K562 (cell line): ENCODE data around the gene TRMT44. TPM values are rescaled to one million over a fixed set of nuclear protein-coding genes. Genes with fewer than 3 reads are reported as not detected.

Experiments used
- ATAC-seq: fragments of 200-7000 bp; cut with Tn5 transposase; 3 replicates; pipeline ENCODE4 v1.9.1; 2020; ENCODE audit warnings: moderate library complexity
- BruUV-seq: library from RNA; stranded (reverse); fragments of 400-500 nt; replicated peaks from 2 replicates; lab custom pipeline; 2021; lab: Mats Ljungman, UMichigan
- CTCF ChIA-PET: fragments of 300-600 bp; formaldehyde crosslinking; extraction: SDS; loops from one replicate; lab custom pipeline; 2021; ENCODE audit warnings: low intra/inter-chr PET ratio; lab: Yijun Ruan, JAX
- POLR2A ChIA-PET: fragments of 300-600, 350-650 bp; sonication (Branson Sonifier 250); formaldehyde crosslinking; extraction: SDS; loops from one replicate; lab custom pipeline; 2021; ENCODE audit warnings: antibody characterized with exemption, inconsistent platforms; lab: Yijun Ruan, JAX
- DNase-seq, 4 experiments: peaks; one replicate each; pipeline versions ENCODE4 v3.0.0 to v3.0.0-alpha.2; 2011 to 2018; ENCODE audit warnings: low spot score in 3 of 4, mixed read lengths in 3 of 4; ENCODE audit errors: extremely low read depth in 1 of 4
- FAIRE-seq: peaks from 2 replicates; lab custom pipeline; 2011; peaks lifted over from hg19 to GRCh38; lab: Jason Lieb, UNC
- H2AFZ ChIP-seq: 2 replicates; pipeline ENCODE4 v1.6.0; 2011; ENCODE audit warnings: low read depth, low read length, control low read depth, inconsistent platforms
- H3K27ac ChIP-seq: fragments of 200-600 bp; 3 replicates; pipeline ENCODE4 v1.8.0; 2011; ENCODE audit warnings: low read depth, mild to moderate bottlenecking, control low read depth, inconsistent platforms, low read length, moderate library complexity, mixed read lengths; ENCODE audit errors: extremely low read depth
- H3K27me3 ChIP-seq, 2 experiments: fragments of 300-600 bp in 1 of 2; 2 replicates in 1 of 2; 3 replicates in 1 of 2; pipeline versions ENCODE4 v1.6.0 to v1.8.0; 2011; ENCODE audit warnings: inconsistent platforms in 2 of 2, low read length in 2 of 2, mild to moderate bottlenecking in 1 of 2, mixed read lengths in 1 of 2, moderate library complexity in 1 of 2; ENCODE audit not compliant: control insufficient read depth in 2 of 2, insufficient read depth in 2 of 2
- H3K36me3 ChIP-seq: fragments of 300-600 bp; 3 replicates; pipeline ENCODE4 v1.8.0; 2011; ENCODE audit warnings: mild to moderate bottlenecking, low read length, inconsistent platforms; ENCODE audit not compliant: control insufficient read depth, insufficient read depth
- H3K4me1 ChIP-seq, 2 experiments: fragments of 200-600 bp in 1 of 2; replicated peaks in 1 of 2; 2 replicates in 1 of 2; 3 replicates in 1 of 2; pipeline versions ENCODE4 v1.5.1 to v1.8.0; 2011; ENCODE audit warnings: inconsistent platforms in 2 of 2, low read length in 2 of 2, mild to moderate bottlenecking in 1 of 2, mixed read lengths in 1 of 2, moderate library complexity in 1 of 2; ENCODE audit not compliant: control insufficient read depth in 2 of 2, insufficient read depth in 2 of 2
- H3K4me2 ChIP-seq: 2 replicates; pipeline ENCODE4 v1.6.1; 2011; ENCODE audit warnings: low read length, control low read depth, inconsistent platforms, mixed read lengths; ENCODE audit not compliant: insufficient read depth
- H3K4me3 ChIP-seq: fragments of 200-600 bp; sonication (generic), shearing (Covaris generic); 2 replicates; pipeline ENCODE4 v1.5.1; 2016; ENCODE audit warnings: control low read depth, inconsistent platforms
- H3K79me2 ChIP-seq: fragments of 200-600 bp; 3 replicates; pipeline ENCODE4 v1.8.0; 2011; ENCODE audit warnings: low read length, inconsistent platforms; ENCODE audit not compliant: control insufficient read depth, insufficient read depth
- H3K9ac ChIP-seq, 2 experiments: 2 replicates each; pipeline versions ENCODE4 v1.6.0 to v1.6.1; 2011; ENCODE audit warnings: low read depth in 2 of 2, low read length in 2 of 2, control low read depth in 1 of 2, inconsistent platforms in 1 of 2, mild to moderate bottlenecking in 1 of 2, mixed read lengths in 1 of 2; ENCODE audit not compliant: insufficient read depth in 1 of 2
- H3K9me1 ChIP-seq: one replicate; pipeline ENCODE4 v1.6.0; 2011; ENCODE audit warnings: inconsistent platforms, mild to moderate bottlenecking, low read length, moderate library complexity; ENCODE audit not compliant: control insufficient read depth, insufficient read depth
- H3K9me3 ChIP-seq: replicated peaks from 2 replicates; pipeline ENCODE4 v1.5.1; 2011; ENCODE audit warnings: low read depth, low read length, inconsistent platforms; ENCODE audit not compliant: control insufficient read depth, insufficient read depth
- H4K20me1 ChIP-seq: replicated peaks from 2 replicates; pipeline ENCODE4 v1.6.1; 2011; ENCODE audit warnings: low read length, inconsistent platforms, mixed read lengths; ENCODE audit not compliant: control insufficient read depth, insufficient read depth
- MCM5 ChIP-seq: fragments of 450-650 bp; IDR thresholded peaks from 2 replicates; pipeline ENCODE4 v1.6.1; 2016; ENCODE audit warnings: low read depth
- ZNF24 ChIP-seq: fragments of 450-650 bp; IDR thresholded peaks from 2 replicates; pipeline ENCODE4 v1.6.1; 2016
- WGBS: fragments of 100-300 bp; shearing (Covaris generic); methylation state at CpG from one replicate; pipeline ENCODE4 v1.1.6; 2016; ENCODE audit warnings: low coverage, mixed read lengths; ENCODE audit not compliant: insufficient coverage; ENCODE audit errors: missing lambda C conversion rate; 5-methylcytosine and 5-hydroxymethylcytosine counted together
- in situ Hi-C: fragments of 300-500 bp; cut with MboI; formaldehyde crosslinking; loops from 4 replicates; pipeline ENCODE4 v1.15.0; 2018; ENCODE audit warnings: inconsistent platforms, mixed read lengths
- intact Hi-C: fragments of 100-400 bp; cut with micrococcal nuclease; formaldehyde crosslinking; loops from 2 replicates; pipeline ENCODE4 v1.14.2; 2022
- polyA plus RNA-seq, 8 experiments: library from polyadenylated mRNA; depleted of rRNA in 4 of 8; stranded (reverse) in 5 of 8; unstranded in 3 of 8; fragments of >200 nt; fragmentation: Nextera tagmentation in 2 of 8; fragmentation: Illumina TruSeq in 1 of 8; extraction: Ambion mirVana in 2 of 8; extraction: Trizol in 1 of 8; gene quantifications; 2 replicates each; pipeline versions ENCODE4 v1.2.1 to v1.2.3, GENCODE V29; 2011 to 2014; ENCODE audit warnings: inconsistent platforms in 1 of 8, missing spikeins in 1 of 8
- total RNA-seq, 7 experiments: library from RNA; depleted of rRNA in 6 of 7; stranded (reverse); fragments of >200 nt in 6 of 7; fragmentation: Illumina TruSeq in 2 of 7; extraction: Trizol in 2 of 7; gene quantifications; 2 replicates each; pipeline versions ENCODE4 v1.2.1 to v1.2.3, GENCODE V29; 2011 to 2021; ENCODE audit warnings: low replicate concordance in 1 of 7
- TF ChIP-seq, protein P1 (sequence below): sonication (generic); formaldehyde crosslinking; IDR thresholded peaks from 2 replicates; pipeline ENCODE4 v1.8.1; 2023; ENCODE audit warnings: mild to moderate bottlenecking, missing genetic modification reagents

Gene TRMT44
- total and polyA plus RNA-seq, 9 of the 15 experiments (the other 6 are each of a cell fraction or from before 2014, with no cell fraction given), result 1.2 to 18.6 (median 10.0) TPM

DNA sequence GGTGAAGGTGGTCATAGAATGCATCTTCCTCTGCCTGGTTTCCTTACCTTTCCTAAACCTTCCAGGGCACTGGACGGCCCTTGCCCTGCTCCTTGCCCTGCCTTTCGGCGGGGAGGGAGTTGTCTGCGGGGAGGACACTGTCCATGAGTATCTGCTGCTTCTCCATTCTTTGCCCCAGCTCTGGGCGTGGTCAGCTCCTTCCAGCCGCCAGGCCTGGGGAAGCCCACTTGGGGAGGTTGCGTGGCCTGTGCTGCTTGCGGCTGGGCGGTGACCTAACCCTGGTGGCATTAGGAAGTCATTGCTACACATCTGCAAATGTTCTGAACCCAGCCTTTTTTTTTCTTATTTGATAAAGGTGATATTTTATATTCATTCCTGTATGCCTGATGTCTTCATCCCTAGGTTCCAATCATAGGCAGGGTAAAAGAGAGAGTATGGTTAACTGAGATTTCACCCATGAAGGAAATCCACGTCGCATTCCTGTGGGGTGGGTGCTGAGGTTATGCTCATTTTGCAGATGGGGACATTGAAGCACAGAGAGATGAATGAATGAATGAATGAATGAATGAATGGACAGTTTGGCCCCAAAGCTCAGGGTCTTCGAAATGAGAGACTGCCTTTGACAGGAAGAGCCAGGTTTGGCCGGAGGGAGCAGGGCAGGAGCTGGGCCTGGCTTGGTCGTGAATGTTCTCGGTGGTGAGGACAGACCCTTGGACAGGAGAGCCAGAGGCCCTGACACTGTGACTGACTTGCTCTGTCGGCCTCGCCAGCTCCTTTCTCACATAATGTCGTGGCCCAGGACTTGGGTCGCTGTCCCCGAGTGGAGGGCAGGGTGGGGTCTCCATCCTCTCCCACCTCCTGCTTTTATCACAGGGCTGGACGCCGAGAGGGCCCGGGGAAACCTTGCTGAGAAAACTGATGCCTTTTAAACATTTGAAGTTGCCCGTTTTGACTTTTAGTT is 81.9 kb downstream of the TRMT44 start:
- Histone ChIP-seq H3K9me3 (no peaks in the 10 kb centered on the region; the same call in 1 of the 2 replicates), H3K36me3 (no peaks in the 10 kb centered on the region), H3K27me3 (no peaks in the 10 kb centered on the region), H4K20me1 (no peaks in the 10 kb centered on the region), H3K27ac (no peak overlapping the region), H3K9me1 (no peaks in the 10 kb centered on the region), H2AFZ (no peak overlapping the region), H3K4me3 (no peak overlapping the region), H3K9ac (no peak overlapping the region), H3K79me2 (no peaks in the 10 kb centered on the region), H3K4me1 (peaks cover 0 to 6% of the 10 kb centered on the region in 2 experiments; a peak in 2 of 5 replicates), H3K4me2 (no peak overlapping the region)
- in situ Hi-C loops (no loop called here), intact Hi-C loops (no loop called here)
- BruUV-seq, result no TSS peak
- FAIRE-seq, result no peak
- TF ChIP-seq MCM5 (no peak), ZNF24 (peak; percentile 98)
- TF ChIP-seq, protein P1, sequence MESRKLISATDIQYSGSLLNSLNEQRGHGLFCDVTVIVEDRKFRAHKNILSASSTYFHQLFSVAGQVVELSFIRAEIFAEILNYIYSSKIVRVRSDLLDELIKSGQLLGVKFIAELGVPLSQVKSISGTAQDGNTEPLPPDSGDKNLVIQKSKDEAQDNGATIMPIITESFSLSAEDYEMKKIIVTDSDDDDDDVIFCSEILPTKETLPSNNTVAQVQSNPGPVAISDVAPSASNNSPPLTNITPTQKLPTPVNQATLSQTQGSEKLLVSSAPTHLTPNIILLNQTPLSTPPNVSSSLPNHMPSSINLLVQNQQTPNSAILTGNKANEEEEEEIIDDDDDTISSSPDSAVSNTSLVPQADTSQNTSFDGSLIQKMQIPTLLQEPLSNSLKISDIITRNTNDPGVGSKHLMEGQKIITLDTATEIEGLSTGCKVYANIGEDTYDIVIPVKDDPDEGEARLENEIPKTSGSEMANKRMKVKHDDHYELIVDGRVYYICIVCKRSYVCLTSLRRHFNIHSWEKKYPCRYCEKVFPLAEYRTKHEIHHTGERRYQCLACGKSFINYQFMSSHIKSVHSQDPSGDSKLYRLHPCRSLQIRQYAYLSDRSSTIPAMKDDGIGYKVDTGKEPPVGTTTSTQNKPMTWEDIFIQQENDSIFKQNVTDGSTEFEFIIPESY (CRISPR knock-in tag), result peak; percentile 52; the same call in 1 of the 2 replicates
- CTCF ChIA-PET, result no interaction called here
- POLR2A ChIA-PET, result interaction anchor here (0.9 kb wide), 2 partner anchors 45 to 75 kb away, joined by 3 read pairs; no protein-coding TSS in a partner anchor
- DNase-seq, result no peak
- WGBS, result 33% methylated on average over 21 of the region's 24 CpGs
- 0 out of 3 replicates have a peak, but pooled peaks have one; percentile 32 for ATAC-seq
